CD4-positive, alpha-beta T cell treated with Interleukin-21 for 1 hour (primary cell): Measurements from ENCODE around the gene PICALM.
"Not testable (repeated sequence)": the region's sequence is repeated elsewhere in the genome, so short reads cannot be mapped to it uniquely, and the experiment has no call there.

ENCODE experiments used
- DNase-seq: peaks from one replicate; pipeline ENCODE4 v3.0.0-alpha.2; 2020

The PICALM gene

GRCh38 chr11:85937835-85938234, 131.0 kb downstream of the PICALM start:
- no peak for DNase-seq

GRCh38 chr11:85935751-85936150, 133.1 kb downstream of the PICALM start:
- no peak for DNase-seq

GRCh38 chr11:85934596-85935169, 134.2 kb downstream of the PICALM start:
- no peak for DNase-seq

- no peak for DNase-seq
Measured at GRCh38 chr11:85930879-85931366, 138.0 kb downstream of the PICALM start.

- not testable (repeated sequence) for DNase-seq
Measured at GRCh38 chr11:85926653-85927214, 142.2 kb downstream of the PICALM start.

- no peak for DNase-seq
Measured at GRCh38 chr11:85923455-85923854, 145.4 kb downstream of the PICALM start.

GRCh38 chr11:85922367-85922766, 146.5 kb downstream of the PICALM start:
- no peak for DNase-seq

GRCh38 chr11:85918910-85919794, 149.7 kb downstream of the PICALM start:
- no peak for DNase-seq

GRCh38 chr11:85914425-85914824, 154.5 kb downstream of the PICALM start:
- no peak for DNase-seq

- DNase-seq, result no peak
Measured at GRCh38 chr11:85913513-85913912, 155.4 kb downstream of the PICALM start.

GRCh38 chr11:85912414-85912813, 156.5 kb downstream of the PICALM start:
- no peak for DNase-seq
